Mammary epithelial cell (primary cell): ENCODE data around the gene HPDL.

Source experiments
- CTCF ChIP-seq, 2 donors: IDR thresholded peaks in 1 of 2; conservative IDR thresholded peaks in 1 of 2; 2 replicates each; pipeline ENCODE4 v1.5.1; 2011 to 2012; ENCODE audit warnings: inconsistent platforms in 2 of 2, low read length in 2 of 2, mild to moderate bottlenecking in 2 of 2, control low read depth in 1 of 2, low read depth in 1 of 2; ENCODE audit not compliant: insufficient read depth in 1 of 2; ENCODE audit errors: extremely low read depth in 1 of 2
- EZH2 ChIP-seq: IDR thresholded peaks from 2 replicates; pipeline ENCODE4 v1.6.1; 2012; ENCODE audit warnings: low read length, inconsistent platforms, borderline replicate concordance

GRCh38 chr1:45335855-45336324 is 9.2 kb downstream of the HPDL start:
- no peak for TF ChIP-seq CTCF (conservative IDR thresholded peaks at IDR 0.05 in 1 of 2, IDR thresholded peaks at IDR 0.05 in 1 of 2; ENCODE audit: extremely low read depth in 1 of 2, insufficient read depth in 1 of 2, low read depth in 1 of 2, low read length in 2 of 2)
- no peak for TF ChIP-seq EZH2
